Lower leg skin (tissue), 4 donors: ENCODE results near the gene TTC21B. TPM values are rescaled to one million over a fixed set of nuclear protein-coding genes. Genes with fewer than 3 reads are reported as not detected.

Experiments used
- DNase-seq, 2 donors: peaks; one replicate each; pipeline ENCODE4 v3.0.0-alpha.2; 2019; ENCODE audit warnings: low spot score in 2 of 2
- H3K4me3 ChIP-seq: fragments of 200-600 bp; sonication (generic); 2 replicates; pipeline ENCODE4 v1.5.1; 2017; ENCODE audit warnings: mild to moderate bottlenecking, low read depth; ENCODE audit not compliant: poor library complexity, severe bottlenecking
- POLR2A ChIP-seq, 2 donors: fragments of 450-650 bp; IDR thresholded peaks; one replicate each; pipeline ENCODE4 v1.6.1; 2016 to 2017; ENCODE audit warnings: antibody characterized with exemption in 2 of 2, mild to moderate bottlenecking in 1 of 2, moderate library complexity in 1 of 2
- WGBS, 2 donors: methylation state at CpG; one replicate each; pipeline ENCODE4 v1.1.5; 2018; 5-methylcytosine and 5-hydroxymethylcytosine counted together
- intact Hi-C: fragments of 100-400 bp; cut with DNase I; formaldehyde crosslinking; loops from one replicate; pipeline ENCODE4 v1.15.0; 2023; ENCODE audit warnings: low total_unique reads
- total RNA-seq, 4 donors: library from RNA; depleted of rRNA; stranded (reverse); fragments of >200 nt; gene quantifications; one replicate each; pipeline ENCODE4 v1.1.0, GENCODE V29; 2016
- TF ChIP-seq, protein P1 (sequence below), 3 donors: fragments of 450-650 bp; IDR thresholded peaks; one replicate each; pipeline ENCODE4 v1.5.1; 2016; ENCODE audit warnings: antibody characterized with exemption in 3 of 3, mild to moderate bottlenecking in 3 of 3, moderate library complexity in 2 of 3

TTC21B gene
- total RNA-seq, 4 donors from 2014 or later: 18.5 to 30.2 (median 29.5) TPM

DNA sequence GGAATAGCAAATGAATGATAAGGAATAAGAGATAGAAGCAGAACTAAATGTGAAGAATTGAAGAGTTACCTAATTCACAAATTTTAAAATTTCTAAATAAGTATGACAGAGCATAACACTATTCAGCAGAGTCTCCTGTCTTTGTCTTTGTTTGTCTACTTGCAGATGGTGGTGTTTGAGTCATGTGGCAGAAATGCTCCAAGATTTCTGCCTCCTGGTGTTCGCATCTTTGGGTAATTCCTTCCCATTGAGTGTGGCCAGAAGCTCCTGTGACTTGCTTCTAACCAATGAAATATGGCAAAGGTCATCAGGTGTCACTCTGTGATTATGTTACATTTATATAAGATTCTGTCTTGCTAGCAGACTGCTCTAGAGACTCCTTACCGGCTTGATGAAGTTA, 114.0 kb downstream of the TTC21B start:
- intact Hi-C loops: no loop called here
- 92 to 93% methylated on average over 2 of the region's 2 CpGs for WGBS, 2 donors
- no peak for DNase-seq
- no peak overlapping the region for H3K4me3 ChIP-seq
- no peak for TF ChIP-seq POLR2A (IDR thresholded peaks at IDR 0.05)
- TF ChIP-seq, protein P1, sequence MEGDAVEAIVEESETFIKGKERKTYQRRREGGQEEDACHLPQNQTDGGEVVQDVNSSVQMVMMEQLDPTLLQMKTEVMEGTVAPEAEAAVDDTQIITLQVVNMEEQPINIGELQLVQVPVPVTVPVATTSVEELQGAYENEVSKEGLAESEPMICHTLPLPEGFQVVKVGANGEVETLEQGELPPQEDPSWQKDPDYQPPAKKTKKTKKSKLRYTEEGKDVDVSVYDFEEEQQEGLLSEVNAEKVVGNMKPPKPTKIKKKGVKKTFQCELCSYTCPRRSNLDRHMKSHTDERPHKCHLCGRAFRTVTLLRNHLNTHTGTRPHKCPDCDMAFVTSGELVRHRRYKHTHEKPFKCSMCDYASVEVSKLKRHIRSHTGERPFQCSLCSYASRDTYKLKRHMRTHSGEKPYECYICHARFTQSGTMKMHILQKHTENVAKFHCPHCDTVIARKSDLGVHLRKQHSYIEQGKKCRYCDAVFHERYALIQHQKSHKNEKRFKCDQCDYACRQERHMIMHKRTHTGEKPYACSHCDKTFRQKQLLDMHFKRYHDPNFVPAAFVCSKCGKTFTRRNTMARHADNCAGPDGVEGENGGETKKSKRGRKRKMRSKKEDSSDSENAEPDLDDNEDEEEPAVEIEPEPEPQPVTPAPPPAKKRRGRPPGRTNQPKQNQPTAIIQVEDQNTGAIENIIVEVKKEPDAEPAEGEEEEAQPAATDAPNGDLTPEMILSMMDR (IDR thresholded peaks at IDR 0.05): no peak

DNA sequence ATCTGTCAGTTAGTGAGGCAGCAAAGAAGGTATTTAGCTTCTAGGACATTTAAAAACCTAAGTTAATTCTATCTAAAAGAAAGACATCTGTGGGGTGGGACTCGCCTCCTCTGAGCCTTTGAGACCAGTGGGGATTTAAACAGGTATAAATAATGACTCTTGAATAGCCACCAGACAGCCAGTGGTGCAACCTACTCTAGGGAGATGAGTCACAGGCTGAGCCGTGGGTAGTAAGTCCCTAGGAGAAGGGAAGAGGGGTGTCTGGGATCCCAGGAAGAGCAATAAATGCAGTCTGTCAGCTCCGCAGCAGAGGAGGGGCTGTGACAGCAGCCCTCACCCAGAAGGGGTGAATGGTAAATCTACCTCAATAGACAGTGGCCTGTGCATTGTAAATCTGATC, 116.5 kb downstream of the TTC21B start:
- TF ChIP-seq, protein P1 (IDR thresholded peaks at IDR 0.05): no peak
- TF ChIP-seq POLR2A (IDR thresholded peaks at IDR 0.05): no peak
- intact Hi-C loops: no loop called here
- WGBS, 2 donors: 68 to 70% methylated on average over 3 of the region's 3 CpGs
- no peak overlapping the region for H3K4me3 ChIP-seq
- no peak for DNase-seq

DNA sequence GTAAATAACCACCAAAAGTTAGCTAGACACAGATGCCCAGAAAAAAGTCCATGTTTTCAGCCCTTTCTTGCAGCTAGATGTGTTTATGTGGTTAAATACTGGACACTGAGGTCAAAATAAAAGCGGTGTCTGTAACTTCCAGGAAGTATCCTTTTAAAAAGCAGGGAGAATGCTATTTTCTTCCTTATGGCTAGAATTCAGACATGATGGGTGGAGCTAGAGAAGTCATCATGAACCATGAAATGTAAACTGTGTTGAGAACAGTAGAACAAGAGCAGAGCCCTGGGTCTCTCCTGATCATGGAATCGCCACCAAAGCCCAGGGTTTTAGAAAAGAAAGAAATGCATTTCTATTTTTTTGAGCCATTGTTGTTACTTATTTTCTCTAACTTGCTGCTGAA, 118.2 kb downstream of the TTC21B start:
- no peak for DNase-seq
- 92 to 94% methylated on average over 2 of the region's 2 CpGs for WGBS, 2 donors
- intact Hi-C loops: loop anchor here (2.0 kb wide), 1 partner anchor 77 kb away; no protein-coding TSS in a partner anchor
- TF ChIP-seq, protein P1 (IDR thresholded peaks at IDR 0.05): no peak
- no peak for TF ChIP-seq POLR2A (IDR thresholded peaks at IDR 0.05)
- no peak overlapping the region for H3K4me3 ChIP-seq

DNA sequence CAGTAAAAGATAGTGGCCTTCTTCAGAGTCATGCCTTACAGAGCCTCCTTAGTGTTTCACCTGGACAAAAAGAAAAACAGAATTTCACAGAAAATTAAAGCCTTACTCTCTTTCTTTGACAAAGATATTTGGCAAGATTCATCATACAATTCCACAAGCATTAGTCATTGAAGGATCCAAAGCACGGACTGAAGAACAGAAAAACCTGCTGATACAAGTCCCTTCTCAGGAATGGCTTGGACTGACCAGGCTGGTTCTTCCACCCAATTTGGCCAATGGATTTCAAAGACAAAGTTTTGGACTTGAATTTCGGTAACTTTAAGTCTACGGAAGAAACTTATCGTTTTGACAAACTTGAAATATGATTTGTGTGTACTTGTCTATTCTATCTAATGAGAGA, 120.4 kb downstream of the TTC21B start:
- WGBS, 2 donors: 48 to 54% methylated on average over 4 of the region's 4 CpGs
- H3K4me3 ChIP-seq: no peak overlapping the region
- TF ChIP-seq, protein P1 (IDR thresholded peaks at IDR 0.05): no peak
- no peak for TF ChIP-seq POLR2A (IDR thresholded peaks at IDR 0.05)
- DNase-seq: no peak
- intact Hi-C loops: no loop called here

DNA sequence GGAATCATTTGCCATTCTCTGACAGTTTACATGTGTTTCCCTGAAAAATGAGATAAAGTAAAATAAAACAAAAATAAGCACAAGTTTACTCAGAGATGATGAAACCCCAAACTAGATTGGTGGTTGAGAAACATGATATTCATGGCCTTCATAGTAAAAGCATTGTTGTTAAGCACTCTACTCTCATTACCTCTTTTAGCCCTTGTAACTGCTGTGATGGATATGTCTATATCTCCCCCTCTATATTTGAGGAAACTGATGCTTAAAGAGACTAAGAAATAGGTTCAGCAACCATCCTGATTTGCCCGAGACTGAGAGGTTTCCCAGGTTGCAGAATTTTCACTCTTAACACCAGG, 125.7 kb downstream of the TTC21B start:
- intact Hi-C loops: no loop called here
- DNase-seq: no peak
- TF ChIP-seq, protein P1 (IDR thresholded peaks at IDR 0.05): no peak
- TF ChIP-seq POLR2A (IDR thresholded peaks at IDR 0.05): no peak
- WGBS, 2 donors: 78 to 95% methylated on average over 1 of the region's 1 CpG
- no peak overlapping the region for H3K4me3 ChIP-seq
